Measurements from ENCODE around the gene SIRPB1.
"Not testable (repeated sequence)": the region's sequence is repeated elsewhere in the genome, so short reads cannot be mapped to it uniquely, and the experiment has no call there.

Gene SIRPB1

GRCh38 chr20:1616858-1617434, 2.9 kb downstream of the SIRPB1 start:
- no peak overlapping the region for H3K4me3 ChIP-seq (ENCODE audit: low read depth in 1 of 5, low read length in 5 of 5)
- no peak overlapping the region for H3K27ac ChIP-seq (ENCODE audit: low read depth, low read length)
- H3K36me3 ChIP-seq (ENCODE audit: control insufficient read depth in 5 of 5, insufficient read depth in 5 of 5, low read length in 5 of 5) = no peaks in the 10 kb centered on the region
- peaks cover 0 to 11% (median 0%) of the 10 kb centered on the region in 5 donors for H3K4me1 ChIP-seq (ENCODE audit: control insufficient read depth in 5 of 5, insufficient read depth in 5 of 5, low read length in 5 of 5)
- H3K27me3 ChIP-seq (ENCODE audit: control insufficient read depth in 5 of 5, insufficient read depth in 4 of 5, low read length in 5 of 5) = no peaks in the 10 kb centered on the region
- no peak overlapping the region for H3K9ac ChIP-seq (ENCODE audit: low read length in 5 of 5)
- H3K9me3 ChIP-seq (ENCODE audit: control insufficient read depth in 5 of 5, low read length in 5 of 5) = peaks cover 0 to 11% (median 8%) of the 10 kb centered on the region in 5 donors

GRCh38 chr20:1610404-1610803, 9.4 kb downstream of the SIRPB1 start:
- not testable (repeated sequence) for H3K9me3 ChIP-seq (ENCODE audit: control insufficient read depth in 5 of 5, low read length in 5 of 5); H3K36me3 ChIP-seq (ENCODE audit: control insufficient read depth in 5 of 5, insufficient read depth in 5 of 5, low read length in 5 of 5); H3K9ac ChIP-seq (ENCODE audit: low read length in 5 of 5); H3K4me3 ChIP-seq (ENCODE audit: low read depth in 1 of 5, low read length in 5 of 5); H3K4me1 ChIP-seq (ENCODE audit: control insufficient read depth in 5 of 5, insufficient read depth in 5 of 5, low read length in 5 of 5); H3K27ac ChIP-seq (ENCODE audit: low read depth, low read length); H3K27me3 ChIP-seq (ENCODE audit: control insufficient read depth in 5 of 5, insufficient read depth in 4 of 5, low read length in 5 of 5)

- H3K9ac ChIP-seq (ENCODE audit: low read length in 5 of 5); H3K4me1 ChIP-seq (ENCODE audit: control insufficient read depth in 5 of 5, insufficient read depth in 5 of 5, low read length in 5 of 5); H3K27ac ChIP-seq (ENCODE audit: low read depth, low read length); H3K27me3 ChIP-seq (ENCODE audit: control insufficient read depth in 5 of 5, insufficient read depth in 4 of 5, low read length in 5 of 5); H3K4me3 ChIP-seq (ENCODE audit: low read depth in 1 of 5, low read length in 5 of 5); H3K9me3 ChIP-seq (ENCODE audit: control insufficient read depth in 5 of 5, low read length in 5 of 5); H3K36me3 ChIP-seq (ENCODE audit: control insufficient read depth in 5 of 5, insufficient read depth in 5 of 5, low read length in 5 of 5): not testable (repeated sequence)
These were observed 11.0 kb downstream of the SIRPB1 start for GRCh38 chr20:1608678-1609347.

- H3K27me3 ChIP-seq (ENCODE audit: control insufficient read depth in 5 of 5, insufficient read depth in 4 of 5, low read length in 5 of 5) = no peaks in the 10 kb centered on the region
- H3K4me1 ChIP-seq (ENCODE audit: control insufficient read depth in 5 of 5, insufficient read depth in 5 of 5, low read length in 5 of 5) = no peaks in the 10 kb centered on the region
- H3K9ac ChIP-seq (ENCODE audit: low read length in 5 of 5) = no peak overlapping the region
- H3K36me3 ChIP-seq (ENCODE audit: control insufficient read depth in 5 of 5, insufficient read depth in 5 of 5, low read length in 5 of 5) = no peaks in the 10 kb centered on the region
- no peak overlapping the region for H3K27ac ChIP-seq (ENCODE audit: low read depth, low read length)
- H3K4me3 ChIP-seq (ENCODE audit: low read depth in 1 of 5, low read length in 5 of 5) = no peak overlapping the region
- no peaks in the 10 kb centered on the region for H3K9me3 ChIP-seq (ENCODE audit: control insufficient read depth in 5 of 5, low read length in 5 of 5)
These were observed 19.1 kb downstream of the SIRPB1 start for GRCh38 chr20:1600736-1601135.

GRCh38 chr20:1595333-1595732, 24.5 kb downstream of the SIRPB1 start:
- H3K27ac ChIP-seq (ENCODE audit: low read depth, low read length) = no peak overlapping the region
- H3K27me3 ChIP-seq (ENCODE audit: control insufficient read depth in 5 of 5, insufficient read depth in 4 of 5, low read length in 5 of 5) = no peaks in the 10 kb centered on the region
- no peak overlapping the region for H3K9ac ChIP-seq (ENCODE audit: low read length in 5 of 5)
- no peaks in the 10 kb centered on the region for H3K4me1 ChIP-seq (ENCODE audit: control insufficient read depth in 5 of 5, insufficient read depth in 5 of 5, low read length in 5 of 5)
- H3K36me3 ChIP-seq (ENCODE audit: control insufficient read depth in 5 of 5, insufficient read depth in 5 of 5, low read length in 5 of 5) = no peaks in the 10 kb centered on the region
- H3K9me3 ChIP-seq (ENCODE audit: control insufficient read depth in 5 of 5, low read length in 5 of 5) = no peaks in the 10 kb centered on the region
- no peak overlapping the region for H3K4me3 ChIP-seq (ENCODE audit: low read depth in 1 of 5, low read length in 5 of 5)

- Histone ChIP-seq H3K9ac (ENCODE audit: low read length in 5 of 5) (no peak overlapping the region), H3K27me3 (ENCODE audit: control insufficient read depth in 5 of 5, insufficient read depth in 4 of 5, low read length in 5 of 5) (no peaks in the 10 kb centered on the region), H3K9me3 (ENCODE audit: control insufficient read depth in 5 of 5, low read length in 5 of 5) (no peaks in the 10 kb centered on the region), H3K4me1 (ENCODE audit: control insufficient read depth in 5 of 5, insufficient read depth in 5 of 5, low read length in 5 of 5) (no peaks in the 10 kb centered on the region), H3K27ac (ENCODE audit: low read depth, low read length) (no peak overlapping the region), H3K36me3 (ENCODE audit: control insufficient read depth in 5 of 5, insufficient read depth in 5 of 5, low read length in 5 of 5) (no peaks in the 10 kb centered on the region), H3K4me3 (ENCODE audit: low read depth in 1 of 5, low read length in 5 of 5) (no peak overlapping the region)
These were observed 31.0 kb downstream of the SIRPB1 start for GRCh38 chr20:1588533-1589460.

- Histone ChIP-seq H3K36me3 (ENCODE audit: control insufficient read depth in 5 of 5, insufficient read depth in 5 of 5, low read length in 5 of 5) (no peaks in the 10 kb centered on the region), H3K4me1 (ENCODE audit: control insufficient read depth in 5 of 5, insufficient read depth in 5 of 5, low read length in 5 of 5) (no peaks in the 10 kb centered on the region), H3K9ac (ENCODE audit: low read length in 5 of 5) (no peak overlapping the region), H3K27ac (ENCODE audit: low read depth, low read length) (no peak overlapping the region), H3K4me3 (ENCODE audit: low read depth in 1 of 5, low read length in 5 of 5) (no peak overlapping the region), H3K9me3 (ENCODE audit: control insufficient read depth in 5 of 5, low read length in 5 of 5) (no peaks in the 10 kb centered on the region), H3K27me3 (ENCODE audit: control insufficient read depth in 5 of 5, insufficient read depth in 4 of 5, low read length in 5 of 5) (no peaks in the 10 kb centered on the region)
These were observed 31.9 kb downstream of the SIRPB1 start for GRCh38 chr20:1587781-1588532.

- H3K9ac ChIP-seq (ENCODE audit: low read length in 5 of 5) = no peak overlapping the region
- H3K4me3 ChIP-seq (ENCODE audit: low read depth in 1 of 5, low read length in 5 of 5) = no peak overlapping the region
- no peaks in the 10 kb centered on the region for H3K27me3 ChIP-seq (ENCODE audit: control insufficient read depth in 5 of 5, insufficient read depth in 4 of 5, low read length in 5 of 5)
- no peaks in the 10 kb centered on the region for H3K36me3 ChIP-seq (ENCODE audit: control insufficient read depth in 5 of 5, insufficient read depth in 5 of 5, low read length in 5 of 5)
- no peaks in the 10 kb centered on the region for H3K9me3 ChIP-seq (ENCODE audit: control insufficient read depth in 5 of 5, low read length in 5 of 5)
- peaks cover 0 to 5% (median 0%) of the 10 kb centered on the region in 5 donors for H3K4me1 ChIP-seq (ENCODE audit: control insufficient read depth in 5 of 5, insufficient read depth in 5 of 5, low read length in 5 of 5)
- H3K27ac ChIP-seq (ENCODE audit: low read depth, low read length) = no peak overlapping the region
These were observed 40.3 kb downstream of the SIRPB1 start for GRCh38 chr20:1579488-1579887.

GRCh38 chr20:1577906-1578305, 41.9 kb downstream of the SIRPB1 start:
- Histone ChIP-seq H3K27ac (ENCODE audit: low read depth, low read length) (no peak overlapping the region), H3K4me3 (ENCODE audit: low read depth in 1 of 5, low read length in 5 of 5) (no peak overlapping the region), H3K36me3 (ENCODE audit: control insufficient read depth in 5 of 5, insufficient read depth in 5 of 5, low read length in 5 of 5) (no peaks in the 10 kb centered on the region), H3K4me1 (ENCODE audit: control insufficient read depth in 5 of 5, insufficient read depth in 5 of 5, low read length in 5 of 5) (peaks cover 0 to 5% (median 0%) of the 10 kb centered on the region in 5 donors), H3K27me3 (ENCODE audit: control insufficient read depth in 5 of 5, insufficient read depth in 4 of 5, low read length in 5 of 5) (no peaks in the 10 kb centered on the region), H3K9me3 (ENCODE audit: control insufficient read depth in 5 of 5, low read length in 5 of 5) (no peaks in the 10 kb centered on the region), H3K9ac (ENCODE audit: low read length in 5 of 5) (no peak overlapping the region)

Data from subcutaneous abdominal adipose tissue (tissue), 5 donors.